Activated naive CD4-positive, alpha-beta T cell (primary cell): Measurements from ENCODE around the gene XPC.

ENCODE experiments used
- DNase-seq, 4 experiments: peaks; one replicate each; lab custom pipeline; 2025; lab: John Stamatoyannopoulos, UW

Gene XPC

DNA sequence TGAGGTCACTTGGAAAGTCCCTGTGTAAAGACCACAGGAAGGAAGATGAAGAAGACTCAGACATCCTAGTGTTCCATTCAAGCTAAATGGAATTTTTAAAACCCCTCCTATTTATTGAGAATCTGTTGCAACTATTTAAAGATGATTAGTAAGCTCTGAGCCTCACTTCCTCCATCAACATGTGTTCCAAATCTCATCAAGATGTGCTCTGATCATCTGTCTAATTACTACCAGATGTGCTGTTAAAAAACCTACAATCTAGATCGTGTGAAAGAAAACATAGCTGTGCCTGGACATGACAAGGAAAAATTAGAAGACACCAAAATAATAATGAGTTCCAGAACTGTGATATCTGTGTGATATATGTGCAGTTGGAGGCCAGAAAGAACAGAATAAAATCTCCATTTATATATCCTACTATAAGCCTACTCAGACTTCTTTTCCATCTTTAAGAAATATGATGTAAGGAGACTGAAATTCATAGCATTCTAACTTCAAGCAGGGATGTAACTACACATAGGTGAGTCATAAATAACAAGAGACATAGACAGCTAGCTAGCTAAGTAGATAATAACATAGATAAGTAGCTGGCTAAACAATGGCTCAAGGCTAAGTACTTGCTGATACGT lies 7.8 kb downstream of the XPC start:
- no peak for DNase-seq

- no peak for DNase-seq
Observed at GRCh38 chr3:14169871-14170270, 8.5 kb downstream of the XPC start.

- DNase-seq: no peak
Observed at GRCh38 chr3:14169435-14169834, 9.0 kb downstream of the XPC start.

DNA sequence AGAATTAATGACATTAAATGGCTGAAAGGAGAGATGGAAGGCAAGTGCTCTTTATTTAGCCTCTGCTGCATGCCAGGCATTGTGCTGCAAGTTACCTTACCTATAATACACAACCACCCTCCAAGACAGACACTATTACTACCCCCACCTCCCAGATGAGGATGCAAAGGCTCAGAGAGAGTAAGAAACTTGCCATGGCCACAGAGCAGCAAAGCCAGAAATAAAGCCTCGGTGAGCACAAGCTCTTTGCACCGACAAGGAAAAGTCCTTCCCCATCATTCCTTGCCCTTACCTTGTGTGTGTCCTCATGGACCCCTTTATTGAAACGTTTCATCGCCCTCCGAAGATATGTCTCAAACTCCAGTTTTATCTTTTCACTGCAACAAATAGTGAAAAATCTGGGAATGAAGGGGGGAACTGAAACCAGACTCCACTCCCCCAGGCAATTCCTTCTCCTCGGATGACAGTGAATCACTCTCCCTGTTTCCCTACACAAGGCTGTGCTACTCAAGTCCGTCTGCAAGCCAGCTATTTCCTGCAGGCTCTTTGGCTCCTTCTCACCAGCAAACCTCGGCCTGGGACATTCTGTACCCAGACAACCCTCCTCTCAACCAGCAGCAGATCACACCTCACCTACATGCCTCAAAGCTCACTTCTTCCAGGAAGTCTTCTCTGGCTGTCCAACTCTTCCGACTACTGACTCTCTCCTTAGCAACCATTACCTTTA lies 11.4 kb downstream of the XPC start:
- DNase-seq: no peak

- no peak for DNase-seq
Observed at GRCh38 chr3:14162178-14162577, 16.2 kb downstream of the XPC start.

DNA sequence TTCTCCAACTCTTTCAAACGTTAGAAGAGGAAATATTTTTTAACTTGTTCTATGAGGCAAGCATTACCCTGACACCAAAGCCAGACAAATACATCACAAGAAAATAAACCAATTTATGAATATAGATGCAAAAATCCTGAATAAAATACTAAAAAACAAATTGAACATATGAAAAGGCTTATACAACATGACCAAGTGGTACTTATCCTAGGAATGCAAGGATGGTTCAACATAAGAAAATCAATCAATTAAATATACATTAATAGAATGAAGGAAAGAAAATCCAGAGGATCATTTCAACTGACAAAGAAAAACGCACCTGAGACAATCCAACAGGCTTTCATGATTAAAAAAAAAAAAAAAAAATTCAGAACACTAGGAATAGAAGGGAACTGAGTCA lies 17.1 kb downstream of the XPC start:
- DNase-seq: no peak

DNA sequence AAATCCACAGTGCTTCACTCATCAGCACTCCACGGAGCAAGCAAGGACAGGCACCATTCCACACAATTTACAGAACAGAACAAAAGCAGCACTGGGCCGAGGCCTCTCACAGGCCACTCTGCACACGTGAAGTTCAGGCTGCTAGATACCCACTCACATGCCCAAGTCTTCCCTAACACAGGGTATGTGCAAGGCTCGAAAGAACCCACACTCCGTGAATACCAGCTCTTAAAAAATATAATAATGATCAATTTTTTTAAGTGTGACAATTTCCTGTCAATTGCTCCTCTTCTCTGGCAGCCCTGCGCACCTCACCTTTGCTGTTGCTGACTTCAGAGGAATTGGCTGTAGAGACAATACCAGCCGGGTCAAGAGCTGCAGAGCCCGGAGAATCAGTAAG lies 19.0 kb downstream of the XPC start:
- no peak for DNase-seq

GRCh38 chr3:14158370-14158769 lies 20.0 kb downstream of the XPC start:
- DNase-seq: no peak

DNA sequence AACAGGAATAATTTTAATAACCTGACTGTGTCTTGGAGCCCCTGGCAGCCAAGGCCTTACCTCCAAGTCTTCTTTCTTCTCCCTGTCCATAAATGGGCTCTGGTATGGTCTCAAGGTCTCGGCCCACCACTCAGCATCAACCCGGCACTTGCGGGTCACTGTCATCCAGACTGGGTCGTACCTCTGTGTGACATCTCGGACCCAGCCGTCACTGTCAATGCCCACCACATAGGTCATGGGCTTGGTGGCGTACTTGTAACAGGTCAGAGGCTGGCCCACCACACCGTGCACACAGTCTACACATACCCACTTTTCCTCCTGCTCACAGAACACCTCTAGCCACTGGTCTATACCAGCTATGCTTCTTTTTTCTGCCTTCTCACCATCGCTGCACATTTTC lies 20.4 kb downstream of the XPC start:
- DNase-seq: no peak

- DNase-seq: no peak
Observed at GRCh38 chr3:14156843-14157561, 21.4 kb downstream of the XPC start.

DNA sequence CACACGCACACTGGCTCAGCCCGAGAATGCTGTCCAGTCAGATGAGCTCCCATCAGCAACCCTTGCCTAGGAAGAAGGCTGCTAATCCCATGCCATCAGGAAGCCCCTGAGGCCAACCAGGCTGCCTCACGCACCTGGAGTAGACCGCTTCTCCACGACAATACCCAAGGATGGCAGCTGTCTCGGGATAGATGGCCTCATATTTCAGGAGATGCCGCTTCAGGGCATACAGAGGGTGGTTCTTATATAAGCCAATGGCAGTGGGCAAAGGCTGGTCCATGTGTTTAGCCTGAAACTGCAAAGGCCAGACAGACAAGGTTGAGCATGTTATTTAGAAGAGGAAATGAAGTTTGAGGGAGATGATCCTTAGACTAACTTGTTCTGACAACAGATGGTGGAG lies 22.2 kb downstream of the XPC start:
- no peak for DNase-seq

DNA sequence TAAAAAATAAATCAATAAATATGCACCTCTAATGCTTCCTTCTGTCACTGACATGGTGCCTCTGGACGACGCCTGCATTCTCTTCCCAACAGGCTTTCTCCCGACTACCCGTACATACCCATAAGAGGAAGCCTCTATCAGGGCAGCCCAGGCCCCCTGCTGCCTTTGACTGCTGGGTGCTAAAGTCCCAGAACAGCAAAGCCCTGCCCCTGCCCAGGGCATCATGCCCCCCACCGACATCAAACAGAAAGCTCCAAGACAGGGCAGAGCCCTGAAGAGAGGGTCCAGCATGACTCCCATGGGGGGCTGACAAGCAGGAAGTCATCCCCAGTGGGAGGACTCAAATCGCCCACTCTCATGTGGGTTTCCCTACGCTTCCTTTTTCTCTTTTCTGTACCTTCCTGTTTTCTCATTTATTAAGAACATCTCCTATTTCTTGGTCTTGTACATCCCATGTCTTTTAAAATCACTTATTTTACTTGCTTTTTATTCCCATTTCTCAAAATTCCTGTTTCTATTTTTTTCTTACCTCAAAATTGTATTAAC lies 23.4 kb downstream of the XPC start:
- DNase-seq: no peak

DNA sequence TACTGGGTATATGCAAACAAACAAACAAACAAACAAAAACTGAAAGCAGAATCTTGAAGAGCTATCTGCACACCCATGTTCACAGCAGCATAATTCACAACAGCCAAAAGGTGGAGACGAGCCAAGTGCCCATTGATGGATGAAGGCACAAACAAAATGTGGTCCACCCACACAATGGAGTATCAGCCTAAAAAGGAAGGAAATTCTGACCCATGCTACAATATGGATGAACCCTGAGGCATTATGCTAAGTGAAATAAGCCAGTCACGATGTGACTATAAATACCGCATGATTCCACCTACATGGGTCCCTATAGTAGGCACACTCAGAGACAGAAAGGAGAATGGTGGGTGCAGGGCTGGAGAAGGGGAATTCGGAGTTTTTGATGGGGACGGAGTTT lies 24.1 kb downstream of the XPC start:
- DNase-seq: no peak

DNA sequence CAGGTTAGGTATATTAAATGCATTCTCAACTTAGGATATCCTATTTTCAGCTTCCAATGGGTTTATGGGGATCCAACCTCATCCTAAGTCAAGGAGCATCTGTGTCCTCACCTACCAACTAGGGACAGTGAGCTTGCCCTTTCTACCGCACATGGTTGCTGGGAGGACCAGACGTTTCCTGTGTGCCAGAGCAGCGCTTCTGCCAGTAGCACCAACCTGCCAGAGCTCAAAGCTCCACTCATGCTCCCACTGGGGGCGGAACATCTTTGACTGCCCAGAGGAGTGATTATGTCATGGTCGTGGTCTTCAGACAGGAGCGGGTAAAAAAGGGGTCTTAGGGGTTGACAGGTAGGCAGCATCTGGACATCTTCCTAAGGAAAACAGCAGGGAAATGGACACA lies 24.7 kb downstream of the XPC start:
- no peak for DNase-seq

DNA sequence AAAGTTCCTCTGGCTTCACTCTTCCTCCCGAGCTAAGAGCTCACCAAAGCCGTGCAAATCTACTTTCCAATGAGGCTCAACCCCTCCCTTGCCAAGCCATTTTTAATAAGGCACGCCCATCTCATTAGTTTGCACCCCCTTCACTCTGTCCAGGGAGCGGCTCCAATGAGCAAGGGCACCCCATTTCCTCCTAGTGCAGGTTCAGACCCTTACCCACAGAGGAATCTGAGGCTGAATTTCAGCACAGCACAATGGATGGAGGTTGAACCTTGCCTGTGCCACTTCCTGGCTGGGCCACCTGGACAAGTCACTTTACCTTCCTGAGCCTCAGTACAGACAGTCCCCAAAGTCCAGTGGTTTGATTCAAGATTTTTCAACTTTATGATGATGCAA lies 25.4 kb downstream of the XPC start:
- no peak for DNase-seq

DNA sequence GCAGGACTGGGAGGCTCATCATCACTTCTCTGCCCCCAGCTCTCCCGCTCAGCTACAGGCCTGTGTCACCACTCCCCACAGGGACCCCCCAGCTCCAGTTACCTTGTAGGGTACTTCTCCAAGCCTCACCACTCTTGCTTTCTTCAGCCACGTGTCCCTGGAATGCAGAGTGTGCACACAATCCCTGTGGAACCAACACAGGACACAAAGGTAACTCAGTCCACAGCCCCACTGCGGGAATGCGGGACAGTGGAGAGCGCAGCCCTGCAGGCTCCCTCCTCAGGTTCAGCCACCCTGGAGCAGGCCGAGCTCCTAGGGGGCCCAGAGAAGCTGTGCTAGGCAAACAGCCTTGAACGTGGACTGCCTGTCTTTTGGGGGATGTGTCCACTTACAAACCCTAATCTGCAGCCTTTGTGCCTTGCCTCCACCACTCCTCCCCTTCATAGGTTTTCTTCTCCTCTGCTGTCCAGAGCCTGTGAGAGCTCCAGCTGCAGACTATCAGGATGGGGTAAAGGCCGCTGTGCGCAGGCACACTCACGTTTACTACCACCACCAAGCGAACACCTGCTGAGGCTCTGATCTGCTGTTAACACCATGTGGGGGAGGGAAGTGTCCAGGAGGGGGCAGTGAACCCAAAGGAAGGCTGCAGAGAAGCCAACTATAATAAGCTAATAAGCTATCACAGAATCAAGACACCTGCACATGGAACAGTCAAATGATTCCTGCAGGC lies 26.0 kb downstream of the XPC start:
- DNase-seq: no peak

DNA sequence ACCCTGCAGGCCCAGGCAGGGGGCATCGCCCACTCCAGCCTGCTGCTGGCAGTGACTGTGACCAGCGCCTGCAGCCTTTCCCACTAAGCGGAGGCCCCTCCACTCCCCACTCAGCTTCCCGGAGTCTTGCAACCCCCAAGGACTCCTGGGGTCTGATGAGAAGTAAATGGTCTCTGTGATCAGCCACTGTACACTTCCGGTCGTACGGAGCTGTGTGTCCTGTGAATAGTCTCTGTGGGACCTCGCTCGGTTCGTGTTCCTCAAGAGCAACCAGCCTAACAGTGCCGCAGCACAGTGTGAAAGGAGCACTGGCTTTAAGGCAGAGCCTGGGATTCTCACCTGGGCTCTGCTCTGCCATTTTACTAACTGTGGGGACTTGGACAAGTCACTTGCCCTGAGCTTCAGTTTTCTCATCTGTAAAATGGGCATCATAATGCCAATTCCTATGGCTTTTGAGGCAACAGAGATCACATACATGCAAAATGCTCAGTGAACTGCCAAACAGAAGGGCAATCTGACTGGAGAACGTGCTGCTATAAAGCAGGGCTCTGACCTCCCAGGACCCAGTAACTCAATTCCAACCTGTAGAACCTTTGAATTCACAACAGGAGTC lies 26.8 kb downstream of the XPC start:
- DNase-seq: no peak

- no peak for DNase-seq
Observed at GRCh38 chr3:14150491-14151230, 27.7 kb downstream of the XPC start.

GRCh38 chr3:14150078-14150477 lies 28.3 kb downstream of the XPC start:
- DNase-seq: no peak

- DNase-seq: no peak
Observed at GRCh38 chr3:14148041-14148985, 30.1 kb downstream of the XPC start.
